Hematopoietic multipotent progenitor cell treated with erythropoietin and hydrocortisone succinate and interleukin-3 and kit ligand, for 15 days (in vitro differentiated cells): Measurements from ENCODE around the gene SMAD2.
"Not testable (repeated sequence)": the region's sequence is repeated elsewhere in the genome, so short reads cannot be mapped to it uniquely, and the experiment has no call there.

Experiments
- DNase-seq: peaks from one replicate; pipeline ENCODE4 v3.0.0-alpha.2; 2015; ENCODE audit warnings: low spot score

Gene SMAD2

DNA sequence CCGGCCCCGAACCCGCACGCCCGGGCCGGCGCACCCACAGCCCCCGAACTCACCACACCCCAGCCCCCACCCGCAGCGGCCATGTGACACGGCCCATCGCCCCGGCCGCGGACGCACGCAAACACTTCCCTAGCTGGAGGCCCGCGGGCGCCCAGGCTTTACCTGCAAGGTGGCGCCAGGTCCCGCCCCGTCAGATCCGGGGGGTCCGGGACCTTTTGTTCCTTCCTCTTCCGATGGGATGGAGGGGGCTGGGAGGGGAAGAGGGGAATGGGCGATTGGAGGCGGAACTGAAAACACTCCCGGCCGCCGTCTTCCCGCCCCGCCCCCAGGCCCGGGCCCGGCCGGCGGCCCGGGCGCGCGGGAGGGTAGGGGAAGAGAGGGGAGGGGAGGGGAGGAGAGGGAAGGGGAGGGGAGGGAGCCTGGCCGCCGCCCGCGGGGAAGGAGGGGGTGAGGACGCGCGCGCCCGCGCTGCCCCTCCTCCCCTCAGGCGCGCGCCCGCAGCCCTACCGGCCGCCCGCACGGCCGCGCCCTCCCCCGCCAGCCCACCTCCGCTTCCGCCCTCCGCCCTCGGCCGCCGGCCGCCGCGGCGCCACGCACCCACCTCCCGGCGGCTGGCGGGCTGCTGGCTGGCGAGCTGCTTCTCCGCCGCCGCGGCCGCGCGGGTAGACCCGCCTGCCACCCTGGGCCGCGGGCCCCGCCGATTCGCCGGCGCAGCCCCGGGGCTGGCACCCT, at the start of gene SMAD2:
Gene SMAD2, minus strand, starts transcription at position 461 of the 732 bp plus-strand sequence. CDS start 33,903 bp downstream, outside the sequence.
- peak; percentile 49 for DNase-seq

DNA sequence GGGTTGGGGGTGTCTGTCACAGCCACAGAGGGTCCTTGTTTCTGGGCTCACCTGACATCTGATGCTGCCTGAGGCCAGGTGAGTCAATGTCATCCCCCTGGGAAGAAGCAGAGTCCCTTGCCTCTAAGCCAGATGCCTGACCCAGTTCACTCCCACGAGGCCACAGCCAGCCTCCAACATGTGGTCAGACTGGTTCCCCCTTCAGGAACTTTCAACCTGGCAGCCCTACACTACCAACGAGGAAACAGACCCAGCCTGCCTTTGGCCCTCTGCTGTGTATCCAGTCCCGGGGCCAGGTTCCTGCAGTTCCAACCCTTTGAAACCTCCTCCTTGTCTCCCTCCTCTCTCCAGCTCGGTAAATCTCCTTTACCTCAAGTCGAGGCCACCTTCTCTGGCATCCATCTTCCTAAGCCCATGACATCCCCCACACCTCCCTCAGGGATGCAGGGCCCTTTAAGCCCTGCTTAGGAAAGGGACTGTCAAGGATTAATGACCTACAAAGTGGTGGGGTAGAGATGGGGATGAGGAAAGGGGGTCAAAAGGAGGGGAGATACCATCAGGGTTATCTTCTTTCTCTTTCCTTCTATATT, 49.2 kb upstream of the SMAD2 start:
- no peak for DNase-seq

DNA sequence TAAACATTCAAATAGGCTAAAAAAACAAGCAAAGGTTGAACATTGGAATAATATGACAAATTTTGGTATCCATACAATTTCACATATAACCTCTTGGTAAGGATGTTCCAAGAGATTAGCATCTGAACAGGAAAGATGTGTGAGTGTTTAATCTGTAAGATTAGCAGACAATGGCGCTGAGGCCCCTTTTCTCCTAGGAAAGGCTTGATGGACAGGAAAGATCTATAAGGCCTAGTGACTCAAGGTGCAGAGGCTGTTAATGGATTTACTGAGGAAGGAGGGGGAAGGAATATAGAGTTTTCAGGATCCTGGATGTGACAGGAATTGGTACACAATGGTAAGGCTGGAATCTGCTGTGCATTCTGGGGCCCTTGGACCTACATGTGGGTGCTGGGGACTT, 48.1 kb upstream of the SMAD2 start:
- DNase-seq, result no peak

DNA sequence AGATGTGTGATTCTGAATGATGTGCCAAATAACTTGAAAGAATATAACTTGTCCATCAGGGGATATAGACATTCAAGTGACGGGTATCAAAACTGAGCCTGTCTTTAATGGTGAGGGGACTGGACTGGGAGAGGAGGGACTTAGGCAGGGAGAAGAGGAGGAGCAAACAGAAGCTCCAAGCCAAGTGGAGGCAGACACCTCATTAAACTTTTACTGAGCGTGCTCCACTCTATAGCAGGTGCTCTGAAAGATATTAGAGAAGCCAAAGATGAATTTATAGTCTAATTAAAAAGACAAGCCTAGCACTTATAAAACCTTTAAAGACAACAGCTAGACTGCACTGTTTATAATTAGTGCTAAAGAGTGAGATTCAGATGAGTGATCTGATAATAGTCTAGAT, 47.7 kb upstream of the SMAD2 start:
- no peak for DNase-seq

DNA sequence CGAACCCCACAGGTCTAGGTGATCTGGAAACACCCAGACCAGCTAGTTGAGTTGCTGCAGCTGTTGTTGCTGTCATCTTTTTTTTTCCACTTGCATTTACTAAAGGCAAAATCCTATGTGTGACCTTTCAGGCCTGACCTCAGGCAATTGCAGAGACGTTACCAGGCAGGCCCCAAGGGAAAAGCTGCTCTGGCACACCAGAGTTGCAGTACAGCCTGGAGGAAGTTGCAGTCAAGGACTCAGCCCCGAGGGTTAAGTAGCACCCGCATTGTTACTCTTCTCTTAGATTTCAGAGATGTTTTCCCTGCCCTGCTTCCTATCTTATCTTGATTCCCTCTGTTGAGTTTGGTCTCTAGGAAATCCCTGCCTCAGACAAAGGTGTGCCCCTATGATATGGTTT, 45.2 kb upstream of the SMAD2 start:
- DNase-seq, result no peak

DNA sequence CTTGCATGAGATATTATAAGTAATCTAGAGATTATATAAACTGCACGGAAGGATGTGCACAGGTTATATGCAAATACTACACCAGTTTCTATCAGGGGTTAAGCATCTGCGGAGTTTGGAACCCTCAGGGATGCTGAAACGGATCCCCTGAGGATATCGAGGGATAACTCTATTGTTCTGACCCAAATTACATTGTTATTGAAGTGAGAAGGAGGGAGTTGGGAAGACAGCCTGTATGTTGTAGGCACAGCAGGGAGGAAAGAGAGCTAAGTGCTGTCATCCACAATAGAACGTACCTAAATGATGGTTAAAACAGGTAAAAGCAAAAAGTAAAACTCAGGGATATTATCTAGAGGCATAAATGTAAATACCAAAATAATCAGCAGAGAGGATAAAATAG, 44.6 kb upstream of the SMAD2 start:
- no peak for DNase-seq

DNA sequence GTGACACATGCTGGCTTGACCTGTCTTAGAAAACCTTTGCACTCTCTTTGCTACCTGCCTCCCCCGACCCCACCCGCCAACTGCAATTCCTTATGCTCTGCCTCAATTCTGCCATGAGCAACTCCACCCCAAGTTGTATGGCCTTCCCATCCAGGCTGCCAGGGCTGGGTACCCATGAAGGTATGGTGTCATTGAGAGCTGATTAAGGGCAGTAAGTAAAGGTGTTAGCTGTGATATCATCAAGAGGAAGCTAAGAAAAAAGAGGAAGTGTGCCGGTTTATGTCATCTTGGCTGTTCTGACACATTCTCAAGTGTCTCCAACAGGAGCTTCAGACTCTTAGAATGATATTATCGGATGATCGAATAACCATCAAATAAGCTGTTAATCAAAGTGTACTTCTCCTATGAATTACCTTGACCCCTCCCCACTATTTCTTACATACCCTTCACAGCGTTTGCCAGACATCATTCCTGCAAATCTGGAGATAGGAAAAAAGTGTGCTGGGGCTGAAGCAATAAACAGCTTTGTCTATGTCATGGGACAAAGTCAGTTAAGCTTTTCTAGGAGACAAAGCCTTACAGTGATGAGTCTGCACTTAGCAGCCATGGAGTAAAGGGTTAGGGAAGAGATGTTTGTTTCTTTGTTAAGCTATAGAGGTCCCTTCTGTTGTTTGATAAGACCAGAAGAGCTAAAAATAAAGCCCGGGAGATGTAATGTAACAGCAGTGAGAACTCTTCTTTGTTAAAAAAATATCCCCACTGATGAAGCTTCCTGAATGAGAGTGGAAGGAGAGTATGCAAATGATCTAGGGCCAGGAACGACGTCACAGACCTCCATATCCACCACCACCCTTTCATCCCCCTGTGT, 40.4 kb upstream of the SMAD2 start:
- no peak for DNase-seq

DNA sequence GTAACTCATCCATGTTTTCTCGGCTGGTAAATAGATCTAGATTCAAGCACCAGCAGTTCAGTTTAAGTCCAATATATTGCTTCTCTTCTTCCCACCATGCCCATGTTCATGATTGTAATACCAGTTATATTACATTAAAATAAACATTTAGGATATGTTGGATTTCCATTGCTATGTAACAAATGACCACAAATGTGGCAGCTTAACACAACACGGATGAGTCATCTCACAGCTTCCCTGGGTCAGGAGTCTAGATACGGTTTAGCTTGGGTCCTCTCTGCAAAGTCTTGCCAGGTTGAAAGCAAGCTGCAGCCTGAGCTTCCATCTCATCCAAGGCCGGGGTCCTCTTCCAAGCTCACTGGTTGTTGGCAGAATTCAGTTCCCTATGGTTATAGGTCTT, 39.4 kb upstream of the SMAD2 start:
- no peak for DNase-seq

DNA sequence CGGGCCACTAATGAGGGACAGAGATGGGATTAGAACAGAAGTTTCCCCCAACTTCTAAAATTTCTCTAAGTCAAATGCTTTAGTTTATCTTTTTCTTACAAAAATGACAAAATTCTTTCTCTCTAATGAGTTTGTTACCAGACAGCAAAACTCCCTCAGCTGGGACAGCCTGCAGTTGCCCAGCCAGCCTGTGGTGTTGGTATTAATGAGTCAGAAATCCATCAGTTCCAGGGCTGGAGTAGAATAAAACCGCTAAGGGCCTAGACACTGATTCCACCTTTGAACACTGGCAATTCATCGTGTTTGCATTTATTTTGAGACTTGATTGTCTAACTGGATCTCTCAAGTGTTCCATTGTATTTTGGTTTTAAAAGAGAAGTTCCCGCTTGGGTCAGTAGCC, 38.3 kb upstream of the SMAD2 start:
- DNase-seq, result no peak

DNA sequence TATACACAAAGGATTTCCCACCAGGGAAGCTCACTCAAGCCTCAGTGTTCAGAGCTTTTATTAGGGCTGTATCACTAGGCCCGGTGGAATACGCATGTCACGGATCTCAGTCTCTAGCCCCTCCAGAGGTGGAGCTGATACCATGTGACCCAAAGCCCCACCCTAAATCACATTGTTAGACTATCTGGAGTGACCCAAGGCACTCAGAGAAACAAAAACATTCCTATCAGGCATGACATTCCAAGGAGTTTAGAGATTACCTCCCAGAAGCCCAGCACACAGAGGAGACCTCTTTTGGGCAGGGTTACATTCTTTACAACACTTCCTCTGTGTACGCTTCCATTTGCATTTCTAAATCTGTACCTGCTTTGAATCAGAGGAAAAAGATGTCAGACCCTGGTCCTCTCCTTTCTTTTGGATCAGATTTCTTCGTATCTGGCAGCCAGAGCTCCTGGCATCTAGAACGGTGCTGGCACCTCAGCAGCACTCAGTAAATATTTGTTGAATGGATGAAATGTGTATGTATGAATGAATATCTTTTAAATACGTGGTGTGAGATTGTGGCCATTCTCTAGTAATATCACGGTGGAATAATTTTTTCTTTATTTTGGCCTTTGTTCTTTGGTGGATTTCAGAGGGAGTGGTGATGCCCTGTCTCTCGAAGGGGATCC, 37.7 kb upstream of the SMAD2 start:
- no peak for DNase-seq

DNA sequence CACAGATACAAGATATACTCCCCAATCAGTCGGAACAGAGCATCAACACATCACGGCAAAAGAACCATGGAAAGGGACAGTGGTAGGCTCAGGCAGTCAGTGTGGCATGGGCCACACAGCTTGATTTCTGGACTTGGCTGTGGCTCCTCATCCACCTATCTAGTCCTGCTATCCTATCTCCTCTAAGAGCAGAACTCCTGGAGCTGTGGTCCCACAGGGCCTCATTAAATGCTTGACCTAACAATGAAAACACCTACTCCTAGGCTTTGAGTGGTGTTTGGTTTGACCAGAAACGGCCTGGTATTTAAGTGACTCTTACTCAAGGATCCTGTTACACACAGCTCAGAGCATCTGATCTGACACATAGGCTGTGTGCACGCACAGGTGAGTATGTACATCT, 33.6 kb upstream of the SMAD2 start:
- DNase-seq, result no peak

DNA sequence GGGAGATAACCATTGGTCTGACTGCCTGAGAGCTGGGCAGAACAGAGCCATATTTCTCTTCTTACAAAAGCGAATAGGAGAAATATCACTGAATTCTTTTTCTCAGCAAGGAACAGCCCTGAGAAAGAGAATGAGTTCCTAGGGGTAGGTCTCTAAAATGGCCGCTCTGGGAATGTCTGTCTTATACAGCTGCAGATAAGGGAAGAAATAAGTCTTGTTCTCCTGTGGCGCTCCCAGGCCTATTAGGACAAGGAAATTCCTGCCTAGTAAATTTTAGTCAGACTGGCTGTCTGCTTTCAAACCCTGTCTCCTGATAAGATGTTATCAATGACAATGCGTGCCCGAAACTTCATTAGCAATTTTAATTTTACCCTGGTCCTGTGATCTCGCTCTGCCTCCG, 30.5 kb upstream of the SMAD2 start:
- not testable (repeated sequence) for DNase-seq

DNA sequence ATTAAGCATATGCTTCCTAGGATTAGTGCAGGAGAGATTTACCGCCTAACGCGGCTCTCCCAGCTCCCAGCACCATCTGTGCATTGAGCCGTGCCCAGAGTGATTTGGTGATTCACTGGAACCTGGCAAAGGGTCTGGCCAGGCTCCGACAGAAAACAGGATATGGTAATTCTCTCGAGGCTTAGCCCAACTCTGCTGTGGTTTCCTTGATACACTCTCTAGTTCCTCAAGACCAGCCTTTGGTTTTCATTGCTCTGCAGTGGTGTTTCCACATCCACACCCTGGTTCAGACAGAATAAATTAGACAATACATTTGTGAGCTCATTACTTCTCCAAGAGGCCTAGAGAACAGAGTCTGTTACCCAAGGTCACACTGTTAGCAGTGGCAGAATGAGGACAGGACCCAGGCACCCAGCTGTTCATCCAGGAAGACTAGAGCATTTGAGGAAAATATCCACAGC, 23.0 kb upstream of the SMAD2 start:
- no peak for DNase-seq

DNA sequence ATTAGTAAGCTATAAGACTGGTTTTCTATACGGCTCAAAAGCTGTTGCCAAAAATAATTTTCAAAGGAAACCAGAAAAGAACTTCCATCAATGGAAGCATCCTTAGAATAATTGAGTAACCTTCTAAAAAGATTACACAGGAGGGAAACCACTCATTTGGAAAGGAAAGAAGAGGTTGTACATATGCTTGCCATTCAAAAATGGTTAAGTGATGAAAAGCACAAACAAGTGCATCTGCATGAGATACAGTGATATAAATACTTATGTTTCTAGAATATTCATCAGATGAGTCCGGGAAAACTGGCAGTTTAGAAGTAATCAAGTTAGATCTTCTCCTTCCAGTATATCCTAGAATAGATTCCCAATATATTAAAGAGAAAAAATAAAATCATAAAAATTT, 20.1 kb upstream of the SMAD2 start:
- DNase-seq, result no peak

DNA sequence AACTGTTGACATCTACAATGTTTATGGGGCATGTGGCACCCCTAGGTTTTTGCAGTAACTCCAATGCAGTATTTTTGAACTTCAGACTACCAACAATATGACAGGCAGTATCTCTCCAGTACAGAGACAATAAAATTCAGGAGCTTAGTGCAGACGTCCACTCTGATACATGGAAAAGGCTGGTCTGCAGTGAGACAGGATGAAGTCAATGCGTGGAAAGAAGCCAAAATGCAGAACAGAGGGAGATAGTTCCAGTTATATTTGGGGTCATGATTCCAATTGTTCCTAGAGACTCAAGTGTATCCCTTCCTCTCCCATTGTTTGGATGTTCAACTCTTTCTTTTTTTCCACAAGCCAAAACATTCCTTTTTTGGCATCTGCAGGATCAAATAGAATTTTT, 18.7 kb upstream of the SMAD2 start:
- DNase-seq, result no peak

DNA sequence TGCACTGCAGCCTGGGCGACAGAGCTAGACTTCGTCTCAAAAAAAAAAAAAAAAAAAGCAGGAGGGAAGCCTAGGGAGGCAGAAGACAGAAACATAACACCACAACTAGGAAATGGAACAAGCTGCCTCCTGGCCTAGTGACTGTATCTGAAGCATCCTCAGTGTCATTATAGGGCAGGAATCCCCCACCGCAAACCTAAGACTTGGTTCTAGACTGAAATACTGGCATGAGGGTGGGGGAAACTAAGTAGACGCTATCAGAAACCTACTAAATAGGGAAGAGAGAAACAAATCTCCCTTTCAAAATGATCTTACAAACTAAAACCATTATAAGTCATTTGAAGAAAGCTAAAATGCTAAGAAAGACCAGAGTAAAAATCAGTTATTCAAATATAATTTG, 16.4 kb upstream of the SMAD2 start:
- no peak for DNase-seq

DNA sequence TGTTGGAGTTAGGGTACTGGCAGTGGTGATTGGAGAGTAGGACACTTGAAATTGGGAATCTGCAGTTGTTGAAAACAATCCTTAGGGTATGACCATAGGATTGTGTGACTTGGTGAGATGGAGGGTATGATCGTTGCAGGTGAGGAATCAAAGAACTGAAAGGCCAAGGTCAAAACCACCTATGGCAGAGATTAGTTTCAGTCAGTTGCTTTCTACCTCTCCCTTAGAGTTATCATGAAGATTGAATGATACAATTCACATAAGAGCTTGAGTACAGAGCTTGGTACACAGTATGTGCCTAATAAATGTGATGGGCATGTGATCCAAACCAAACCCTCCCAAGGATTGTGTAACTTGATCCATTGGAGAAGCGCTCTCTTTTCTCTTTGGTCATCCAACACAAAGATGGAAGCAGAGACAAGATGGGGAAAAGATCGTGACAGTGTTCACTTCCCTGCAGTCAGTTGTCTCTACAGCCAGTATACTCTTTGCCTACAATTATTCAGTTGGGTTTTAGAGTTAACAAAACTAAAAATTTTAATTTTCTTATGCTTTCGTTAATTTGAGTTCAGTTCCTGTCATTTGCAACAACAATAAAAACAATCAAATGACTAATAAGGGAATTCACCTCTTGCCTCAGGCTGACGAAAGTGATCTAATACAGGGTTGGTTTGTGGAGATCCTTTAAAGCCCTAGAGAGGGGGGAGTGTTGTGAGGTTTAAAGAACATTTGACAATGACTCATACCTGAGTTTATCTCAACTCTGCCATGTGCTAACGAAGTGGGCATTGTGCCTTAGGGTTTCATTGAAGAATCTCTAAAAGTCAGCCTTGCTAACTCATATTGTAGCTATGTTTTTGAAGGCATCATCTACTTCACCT, 14.8 kb upstream of the SMAD2 start:
- no peak for DNase-seq

DNA sequence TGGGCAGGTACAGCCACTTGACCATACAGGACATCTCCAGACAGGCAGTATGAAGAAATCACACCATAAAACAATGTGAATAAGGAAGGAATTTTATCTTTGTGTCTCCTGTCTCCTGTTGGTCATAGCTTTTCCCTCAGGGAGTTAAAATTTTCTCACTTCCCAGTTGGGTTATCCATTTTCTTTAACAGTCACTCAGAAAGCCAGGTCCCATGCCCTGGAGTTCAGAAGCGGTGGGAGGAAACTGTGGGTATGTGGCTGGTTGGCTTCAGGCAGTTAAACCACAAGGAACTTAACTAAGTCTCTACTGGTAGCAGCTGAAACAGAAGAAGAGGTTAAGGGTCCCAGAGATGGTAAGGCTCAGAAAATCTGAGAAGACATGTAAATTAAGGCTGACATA, 6.5 kb upstream of the SMAD2 start:
- no peak for DNase-seq

DNA sequence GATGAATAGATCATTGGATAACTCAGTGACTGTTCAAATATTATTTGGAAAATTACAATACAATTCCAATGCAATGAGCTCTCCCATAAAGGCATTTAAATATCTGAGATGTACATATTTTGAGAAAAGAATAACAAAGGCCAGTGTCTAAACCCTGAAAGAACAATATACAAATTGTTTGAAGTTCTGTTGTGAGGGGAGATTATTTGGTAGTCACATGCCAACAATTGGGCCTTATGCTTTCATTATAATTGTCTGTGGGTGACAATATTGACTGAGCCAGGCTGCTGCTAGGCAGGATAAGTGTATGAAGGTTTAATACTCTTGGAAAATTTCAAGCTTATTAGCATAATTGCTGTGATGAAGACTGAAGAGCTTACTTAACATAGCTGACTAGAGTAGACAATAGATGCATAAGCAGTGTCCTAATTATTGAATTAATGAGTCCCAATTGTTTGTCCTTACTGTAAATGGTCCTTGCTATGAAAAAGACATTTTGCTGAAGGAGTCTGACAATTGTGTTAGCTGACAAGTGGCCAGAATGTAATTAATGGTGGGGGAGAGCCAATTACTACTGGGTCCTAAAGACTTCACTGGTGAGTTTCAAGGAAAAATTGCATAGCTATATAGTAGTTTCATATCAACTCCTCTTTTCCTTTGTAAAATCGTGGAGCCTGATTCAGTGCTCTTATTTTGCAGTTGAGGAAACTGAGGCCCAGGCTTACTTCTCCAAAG, 5.0 kb upstream of the SMAD2 start:
- DNase-seq, result no peak

DNA sequence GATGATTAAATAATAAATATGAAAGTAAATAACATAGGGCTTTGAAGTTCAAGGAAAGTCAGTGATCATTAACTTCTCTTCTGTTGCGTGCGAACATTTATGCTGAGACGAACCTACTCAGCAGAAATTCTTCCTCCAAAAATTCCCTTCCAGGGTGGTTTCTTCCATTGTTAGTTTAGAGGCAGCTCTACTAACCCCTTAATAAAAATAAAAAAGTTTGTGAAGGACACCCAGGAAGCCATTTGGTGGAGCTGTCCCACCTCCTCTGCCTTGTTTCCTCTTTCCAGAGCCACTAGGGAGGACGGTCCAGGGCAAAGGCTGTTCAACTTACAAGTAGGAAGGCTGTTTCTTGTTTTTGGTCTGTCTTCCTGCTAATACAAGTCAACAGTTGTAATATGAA, 2.1 kb upstream of the SMAD2 start:
- no peak for DNase-seq

DNA sequence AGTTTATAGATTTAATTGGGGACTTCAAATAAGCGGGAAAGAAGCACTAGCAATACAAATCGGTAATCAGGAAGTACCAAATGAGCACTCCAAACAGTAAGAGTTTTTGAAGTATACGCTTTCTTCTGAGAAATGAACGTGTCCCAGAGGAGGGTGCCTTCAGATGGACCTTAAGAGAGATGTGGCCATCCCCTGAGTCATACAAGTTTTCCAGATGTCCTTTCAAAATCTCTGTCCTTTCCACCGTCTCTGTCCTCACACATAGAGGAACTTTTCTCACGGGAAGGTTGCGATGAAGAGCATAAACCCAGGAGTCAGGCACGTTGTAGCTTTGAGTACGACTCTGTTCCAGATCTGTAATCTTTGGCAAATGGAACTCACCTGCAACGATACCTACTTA, 1.7 kb upstream of the SMAD2 start:
- no peak for DNase-seq
